ENCODE data around the gene SH3RF1.

GRCh38 chr4:169094656-169095231 is 176.0 kb downstream of the SH3RF1 start:
- TF ChIP-seq, protein P1, sequence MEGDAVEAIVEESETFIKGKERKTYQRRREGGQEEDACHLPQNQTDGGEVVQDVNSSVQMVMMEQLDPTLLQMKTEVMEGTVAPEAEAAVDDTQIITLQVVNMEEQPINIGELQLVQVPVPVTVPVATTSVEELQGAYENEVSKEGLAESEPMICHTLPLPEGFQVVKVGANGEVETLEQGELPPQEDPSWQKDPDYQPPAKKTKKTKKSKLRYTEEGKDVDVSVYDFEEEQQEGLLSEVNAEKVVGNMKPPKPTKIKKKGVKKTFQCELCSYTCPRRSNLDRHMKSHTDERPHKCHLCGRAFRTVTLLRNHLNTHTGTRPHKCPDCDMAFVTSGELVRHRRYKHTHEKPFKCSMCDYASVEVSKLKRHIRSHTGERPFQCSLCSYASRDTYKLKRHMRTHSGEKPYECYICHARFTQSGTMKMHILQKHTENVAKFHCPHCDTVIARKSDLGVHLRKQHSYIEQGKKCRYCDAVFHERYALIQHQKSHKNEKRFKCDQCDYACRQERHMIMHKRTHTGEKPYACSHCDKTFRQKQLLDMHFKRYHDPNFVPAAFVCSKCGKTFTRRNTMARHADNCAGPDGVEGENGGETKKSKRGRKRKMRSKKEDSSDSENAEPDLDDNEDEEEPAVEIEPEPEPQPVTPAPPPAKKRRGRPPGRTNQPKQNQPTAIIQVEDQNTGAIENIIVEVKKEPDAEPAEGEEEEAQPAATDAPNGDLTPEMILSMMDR (conservative IDR thresholded peaks at IDR 0.05 in 1 of 2, IDR thresholded peaks at IDR 0.05 in 1 of 2; ENCODE audit: extremely low read depth in 1 of 2, insufficient read depth in 1 of 2, low read depth in 1 of 2, low read length in 2 of 2): no peak
- TF ChIP-seq EZH2 (IDR thresholded peaks at IDR 0.05; ENCODE audit: borderline replicate concordance, low read length): no peak
